Caco-2 (cell line): ENCODE data around the gene SMARCA4. TPM values are rescaled to one million over a fixed set of nuclear protein-coding genes. Genes with fewer than 3 reads are reported as not detected.

Experiments used
- BruUV-seq: library from RNA; stranded (reverse); fragments of 400-500 nt; replicated peaks from 2 replicates; lab custom pipeline; 2021; lab: Mats Ljungman, UMichigan
- CTCF ChIA-PET: fragments of 300-600 bp; sonication (Branson Sonifier 250); formaldehyde crosslinking; loops from one replicate; lab custom pipeline; 2022; ENCODE audit warnings: antibody characterized with exemption; lab: Charles Lee
- POLR2A ChIA-PET: fragments of 300-600 bp; sonication (Branson Sonifier 250); formaldehyde crosslinking; loops from one replicate; lab custom pipeline; 2022; ENCODE audit warnings: antibody characterized with exemption; lab: Charles Lee
- DNase-seq, 2 experiments: peaks; one replicate each; pipeline versions ENCODE4 v3.0.0 to v3.0.0-alpha.2; 2020 to 2022
- H3K27me3 ChIP-seq: replicated peaks from 2 replicates; pipeline ENCODE4 v1.6.0; 2011; ENCODE audit warnings: low read length; ENCODE audit not compliant: control insufficient read depth, insufficient read depth
- H3K36me3 ChIP-seq: 2 replicates; pipeline ENCODE4 v1.5.1; 2011; ENCODE audit warnings: low read length; ENCODE audit not compliant: control insufficient read depth, insufficient read depth
- H3K4me1 ChIP-seq: fragments of 250-450 bp; sonication (Bioruptor Pico); 2 replicates; pipeline ENCODE4 v1.5.1; 2020; ENCODE audit warnings: mild to moderate bottlenecking
- H3K4me3 ChIP-seq: 2 replicates; pipeline ENCODE4 v1.5.1; 2011; ENCODE audit warnings: low read depth, mild to moderate bottlenecking, control low read depth, low read length
- H3K9me3 ChIP-seq: fragments of 250-450 bp; sonication (Bioruptor Pico); 2 replicates; pipeline ENCODE4 v1.5.1; 2020; ENCODE audit warnings: mild to moderate bottlenecking, moderate library complexity
- H3K27ac Mint-ChIP-seq: one replicate; pipeline ENCODE4 v1.8.0; 2022; ENCODE audit warnings: mixed read lengths; ENCODE audit not compliant: unreplicated experiment
- H3K27me3 Mint-ChIP-seq: one replicate; pipeline ENCODE4 v1.8.0; 2022; ENCODE audit warnings: mixed read lengths; ENCODE audit not compliant: insufficient read depth, unreplicated experiment
- H3K36me3 Mint-ChIP-seq: one replicate; pipeline ENCODE4 v1.8.0; 2022; ENCODE audit warnings: mild to moderate bottlenecking, mixed read lengths; ENCODE audit not compliant: insufficient read depth, unreplicated experiment
- H3K4me1 Mint-ChIP-seq: one replicate; pipeline ENCODE4 v1.8.0; 2022; ENCODE audit warnings: low read depth, mixed read lengths; ENCODE audit not compliant: unreplicated experiment
- H3K4me3 Mint-ChIP-seq: one replicate; pipeline ENCODE4 v1.8.0; 2022; ENCODE audit warnings: mild to moderate bottlenecking, moderate library complexity, mixed read lengths; ENCODE audit not compliant: unreplicated experiment
- H3K9me3 Mint-ChIP-seq: one replicate; pipeline ENCODE4 v1.8.0; 2022; ENCODE audit warnings: mixed read lengths; ENCODE audit not compliant: unreplicated experiment
- intact Hi-C: fragments of 100-400 bp; cut with micrococcal nuclease; formaldehyde crosslinking; loops from one replicate; pipeline ENCODE4 v1.10.0; 2022; ENCODE audit not compliant: unreplicated experiment
- total RNA-seq: library from RNA; stranded (reverse); gene quantifications from 2 replicates; pipeline ENCODE4 v1.2.3, GENCODE V29; 2022
- TF ChIP-seq, protein P1 (sequence below), 2 experiments: fragments of 200-600 bp in 1 of 2; IDR thresholded peaks; 1 replicate in 1 of 2; 2 replicates in 1 of 2; pipeline versions ENCODE4 v1.5.1 to v1.8.0; 2011 to 2022; ENCODE audit warnings: antibody characterized with exemption in 1 of 2, control low read depth in 1 of 2, inconsistent platforms in 1 of 2, low read depth in 1 of 2, low read length in 1 of 2, mild to moderate bottlenecking in 1 of 2, moderate library complexity in 1 of 2; ENCODE audit not compliant: insufficient read depth in 1 of 2, severe bottlenecking in 1 of 2, unreplicated experiment in 1 of 2

SMARCA4 gene
- total RNA-seq, 1 experiment from 2014 or later, result 171 TPM

DNA sequence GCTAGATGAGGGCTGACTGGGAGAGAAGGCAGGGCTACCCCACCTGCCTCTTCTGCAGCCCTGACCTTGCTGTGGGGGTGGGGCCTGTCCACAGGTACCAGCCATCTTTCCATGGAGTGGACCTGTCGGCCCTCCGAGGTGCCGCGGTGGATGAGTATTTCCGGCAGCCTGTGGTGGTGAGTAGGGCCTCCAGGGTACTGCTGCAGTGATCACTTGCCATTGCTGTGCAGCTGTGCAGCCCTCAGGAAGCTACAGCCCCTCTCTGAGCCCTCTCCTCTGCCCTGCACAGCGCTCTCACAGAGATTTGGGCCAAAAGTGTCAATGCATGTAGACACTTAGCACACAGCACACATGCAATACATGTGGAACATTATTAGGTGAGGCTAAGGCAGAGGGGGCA lies 44.2 kb upstream of the SMARCA4 start:
- Histone ChIP-seq H3K27me3 (no peaks in the 10 kb centered on the region), H3K36me3 (peaks cover 4% of the 10 kb centered on the region), H3K9me3 (no peaks in the 10 kb centered on the region), H3K4me1 (no peaks in the 10 kb centered on the region), H3K4me3 (no peak overlapping the region)
- intact Hi-C loops, result no loop called here
- TF ChIP-seq, protein P1, sequence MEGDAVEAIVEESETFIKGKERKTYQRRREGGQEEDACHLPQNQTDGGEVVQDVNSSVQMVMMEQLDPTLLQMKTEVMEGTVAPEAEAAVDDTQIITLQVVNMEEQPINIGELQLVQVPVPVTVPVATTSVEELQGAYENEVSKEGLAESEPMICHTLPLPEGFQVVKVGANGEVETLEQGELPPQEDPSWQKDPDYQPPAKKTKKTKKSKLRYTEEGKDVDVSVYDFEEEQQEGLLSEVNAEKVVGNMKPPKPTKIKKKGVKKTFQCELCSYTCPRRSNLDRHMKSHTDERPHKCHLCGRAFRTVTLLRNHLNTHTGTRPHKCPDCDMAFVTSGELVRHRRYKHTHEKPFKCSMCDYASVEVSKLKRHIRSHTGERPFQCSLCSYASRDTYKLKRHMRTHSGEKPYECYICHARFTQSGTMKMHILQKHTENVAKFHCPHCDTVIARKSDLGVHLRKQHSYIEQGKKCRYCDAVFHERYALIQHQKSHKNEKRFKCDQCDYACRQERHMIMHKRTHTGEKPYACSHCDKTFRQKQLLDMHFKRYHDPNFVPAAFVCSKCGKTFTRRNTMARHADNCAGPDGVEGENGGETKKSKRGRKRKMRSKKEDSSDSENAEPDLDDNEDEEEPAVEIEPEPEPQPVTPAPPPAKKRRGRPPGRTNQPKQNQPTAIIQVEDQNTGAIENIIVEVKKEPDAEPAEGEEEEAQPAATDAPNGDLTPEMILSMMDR (IDR thresholded peaks at IDR 0.05; ENCODE audit: insufficient read depth in 1 of 2, low read depth in 1 of 2, low read length in 1 of 2, severe bottlenecking in 1 of 2, unreplicated experiment in 1 of 2), result no peak
- H3K27ac Mint-ChIP-seq, result no peak overlapping the region
- H3K9me3 Mint-ChIP-seq, result no peaks in the 10 kb centered on the region
- H3K27me3 Mint-ChIP-seq, result no peaks in the 10 kb centered on the region
- H3K4me3 Mint-ChIP-seq, result no peak overlapping the region
- peaks cover 83% of the 10 kb centered on the region for H3K36me3 Mint-ChIP-seq
- no peak for DNase-seq
- H3K4me1 Mint-ChIP-seq, result no peaks in the 10 kb centered on the region
- no TSS peak for BruUV-seq
- ChIA-PET CTCF (no interaction called here), POLR2A (no interaction called here)

DNA sequence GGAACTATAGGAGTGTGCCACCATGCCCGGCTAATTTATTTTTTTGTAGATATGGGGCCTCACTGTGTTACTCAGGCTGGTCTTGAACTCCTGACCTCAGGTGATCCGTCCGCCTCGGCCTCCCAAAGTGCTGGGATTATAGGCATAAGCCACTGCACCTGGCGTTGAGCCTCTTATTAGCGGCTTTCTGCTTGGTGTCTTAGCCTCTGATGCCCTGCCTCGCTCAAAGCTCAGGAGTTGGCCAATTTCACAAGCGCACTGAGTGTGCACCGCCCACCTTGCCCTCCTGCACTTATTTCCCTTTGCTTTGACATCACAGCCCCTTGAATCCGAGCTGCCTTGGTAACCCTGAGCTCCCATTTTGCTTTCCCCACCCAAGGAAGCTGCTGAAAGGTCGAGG lies 42.5 kb upstream of the SMARCA4 start:
- Mint-ChIP-seq H3K9me3 (no peaks in the 10 kb centered on the region), H3K36me3 (peaks cover 84% of the 10 kb centered on the region), H3K4me1 (no peaks in the 10 kb centered on the region), H3K27me3 (no peaks in the 10 kb centered on the region), H3K27ac (no peak overlapping the region), H3K4me3 (no peak overlapping the region)
- ChIA-PET CTCF (no interaction called here), POLR2A (no interaction called here)
- no peaks in the 10 kb centered on the region for H3K9me3 ChIP-seq
- BruUV-seq, result no TSS peak
- H3K4me1 ChIP-seq, result no peaks in the 10 kb centered on the region
- no peak for DNase-seq
- TF ChIP-seq, protein P1 (IDR thresholded peaks at IDR 0.05; ENCODE audit: insufficient read depth in 1 of 2, low read depth in 1 of 2, low read length in 1 of 2, severe bottlenecking in 1 of 2, unreplicated experiment in 1 of 2), result no peak
- no peak overlapping the region for H3K4me3 ChIP-seq
- intact Hi-C loops, result no loop called here
- H3K36me3 ChIP-seq, result peaks cover 4% of the 10 kb centered on the region
- no peaks in the 10 kb centered on the region for H3K27me3 ChIP-seq

DNA sequence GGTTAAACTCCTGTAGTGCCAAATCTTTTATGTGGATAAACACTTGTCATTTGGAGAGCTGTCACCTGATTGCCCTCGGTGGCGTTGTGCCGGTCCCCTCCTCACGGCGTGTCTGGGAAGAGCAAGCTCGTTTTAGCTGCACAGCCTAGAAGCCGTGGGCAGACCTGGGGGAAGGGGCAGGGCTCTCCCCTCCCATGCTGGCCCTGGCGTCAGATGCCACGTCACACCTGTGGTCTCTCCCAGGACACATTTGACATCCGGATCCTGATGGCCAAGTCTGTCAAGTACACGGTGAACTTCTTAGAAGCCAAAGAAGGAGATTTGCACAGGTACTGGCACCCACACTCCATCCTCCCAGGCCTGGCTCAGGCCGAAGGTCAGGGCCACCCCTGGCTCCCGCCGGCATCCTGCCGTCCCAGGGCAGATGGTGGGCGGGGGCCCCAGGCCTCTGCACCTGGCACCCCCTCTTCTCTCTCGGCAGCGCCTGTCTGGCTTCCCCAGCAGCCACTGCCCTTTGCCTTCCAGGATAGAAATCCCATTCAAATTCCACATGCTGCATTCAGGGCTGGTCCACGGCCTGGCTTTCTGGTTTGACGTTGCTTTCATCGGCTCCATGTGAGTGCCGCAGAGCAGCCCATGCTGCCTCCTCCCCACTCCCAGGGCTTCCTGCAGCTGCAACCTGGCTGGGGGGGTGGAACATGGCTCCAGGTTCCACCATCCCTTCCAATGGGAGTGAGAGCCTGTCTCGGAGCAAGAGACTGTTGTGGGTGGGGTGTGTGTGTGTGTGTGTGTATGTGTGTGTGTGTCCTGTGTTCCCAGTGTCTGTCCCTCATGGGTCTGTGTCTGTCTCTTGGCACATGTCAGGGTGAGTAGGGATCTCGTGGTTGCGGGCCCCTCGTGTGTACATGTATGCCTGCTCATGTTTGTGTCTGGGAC lies 41.2 kb upstream of the SMARCA4 start:
- POLR2A ChIA-PET, result no interaction called here
- Histone ChIP-seq H3K27me3 (no peaks in the 10 kb centered on the region), H3K36me3 (peaks cover 4% of the 10 kb centered on the region), H3K4me3 (no peak overlapping the region), H3K4me1 (no peaks in the 10 kb centered on the region), H3K9me3 (no peaks in the 10 kb centered on the region)
- no peaks in the 10 kb centered on the region for H3K27me3 Mint-ChIP-seq
- H3K27ac Mint-ChIP-seq, result no peak overlapping the region
- H3K36me3 Mint-ChIP-seq, result peaks cover 84% of the 10 kb centered on the region
- TF ChIP-seq, protein P1 (IDR thresholded peaks at IDR 0.05; ENCODE audit: insufficient read depth in 1 of 2, low read depth in 1 of 2, low read length in 1 of 2, severe bottlenecking in 1 of 2, unreplicated experiment in 1 of 2), result no peak
- CTCF ChIA-PET, result no interaction called here
- no peaks in the 10 kb centered on the region for H3K9me3 Mint-ChIP-seq
- no peak overlapping the region for H3K4me3 Mint-ChIP-seq
- no TSS peak for BruUV-seq
- no peaks in the 10 kb centered on the region for H3K4me1 Mint-ChIP-seq
- intact Hi-C loops, result no loop called here
- no peak for DNase-seq
